ENCODE results near the gene DCXR.
"Not testable (repeated sequence)": the region's sequence is repeated elsewhere in the genome, so short reads cannot be mapped to it uniquely, and the experiment has no call there.

DCXR gene

DNA sequence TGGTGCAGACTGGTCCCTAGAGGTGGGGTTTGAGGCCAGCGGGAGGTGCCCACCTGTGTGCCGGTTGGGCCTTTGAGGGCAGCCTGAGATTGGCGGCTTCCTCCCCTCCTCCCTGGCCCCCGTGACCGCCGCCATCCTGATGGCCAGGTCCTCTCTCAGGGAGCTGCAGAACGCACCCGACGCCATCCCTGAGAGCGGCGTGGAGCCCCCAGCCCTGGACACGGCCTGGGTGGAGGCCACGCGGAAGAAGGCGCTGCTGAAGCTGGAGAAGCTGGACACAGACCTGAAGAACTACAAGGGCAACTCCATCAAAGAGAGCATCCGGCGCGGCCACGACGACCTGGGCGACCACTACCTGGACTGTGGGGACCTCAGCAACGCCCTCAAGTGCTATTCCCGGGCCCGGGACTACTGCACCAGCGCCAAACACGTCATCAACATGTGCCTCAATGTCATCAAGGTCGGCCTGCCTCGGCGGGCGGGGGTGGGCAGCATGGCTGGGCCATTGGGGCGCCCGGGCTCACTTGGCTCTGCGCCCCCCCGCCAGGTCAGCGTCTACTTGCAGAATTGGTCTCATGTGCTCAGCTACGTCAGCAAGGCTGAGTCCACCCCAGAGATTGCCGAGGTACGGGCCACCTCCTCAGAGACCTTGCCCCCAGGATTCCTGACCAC, 17.0 kb upstream of the DCXR start:
- DNase-seq: no peak

DNA sequence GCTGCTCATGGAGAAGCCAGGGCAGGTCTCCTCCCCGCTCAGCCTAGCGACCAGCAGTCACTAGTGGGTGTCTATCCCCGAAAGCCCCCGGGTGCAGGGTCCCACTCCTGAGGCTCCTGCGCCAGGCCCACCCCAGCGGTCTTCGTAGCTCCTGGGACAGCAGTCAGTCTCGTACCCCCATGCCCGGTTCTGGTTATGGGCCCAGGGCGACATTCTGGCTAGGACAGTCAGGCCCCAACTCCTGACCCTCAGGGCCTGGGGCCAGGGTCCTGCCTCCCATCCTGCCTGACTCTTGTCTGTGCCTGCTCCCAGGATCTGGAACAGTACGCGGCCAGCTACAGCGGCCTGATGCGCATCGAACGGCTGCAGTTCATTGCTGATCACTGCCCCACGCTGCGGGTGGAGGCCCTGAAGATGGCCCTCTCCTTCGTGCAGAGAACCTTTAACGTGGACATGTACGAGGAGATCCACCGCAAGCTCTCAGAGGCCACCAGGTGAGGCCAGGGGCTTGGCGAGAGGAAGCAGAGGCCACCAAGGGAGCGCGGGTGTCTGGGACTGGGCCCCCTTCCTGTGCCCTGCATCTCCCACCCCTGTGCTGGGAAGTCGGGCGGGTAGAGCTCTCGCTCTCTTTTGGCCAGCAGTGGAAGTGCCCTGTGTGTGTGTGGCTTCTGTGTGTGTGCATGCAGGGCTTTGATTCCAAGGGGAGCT, 16.2 kb upstream of the DCXR start:
- no peak for DNase-seq

DNA sequence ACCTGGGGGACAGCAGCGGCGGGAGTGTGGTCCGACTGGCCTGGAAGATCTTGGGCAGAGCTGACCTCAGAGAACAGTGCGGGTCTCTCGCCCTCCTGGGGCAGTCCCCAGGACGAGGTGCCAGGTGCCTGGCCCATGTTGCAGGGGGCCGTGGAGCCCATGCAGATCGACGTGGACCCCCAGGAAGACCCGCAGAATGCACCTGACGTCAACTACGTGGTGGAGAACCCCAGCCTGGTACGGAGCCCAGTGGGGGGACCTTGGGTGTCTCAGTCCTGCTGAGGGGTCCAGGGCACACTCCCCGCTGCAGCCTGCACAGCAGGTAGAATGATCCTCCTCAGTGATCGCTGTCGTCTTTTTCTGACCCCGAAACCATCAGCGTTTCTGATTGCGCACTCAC, 15.6 kb upstream of the DCXR start:
- DNase-seq: no peak

DNA sequence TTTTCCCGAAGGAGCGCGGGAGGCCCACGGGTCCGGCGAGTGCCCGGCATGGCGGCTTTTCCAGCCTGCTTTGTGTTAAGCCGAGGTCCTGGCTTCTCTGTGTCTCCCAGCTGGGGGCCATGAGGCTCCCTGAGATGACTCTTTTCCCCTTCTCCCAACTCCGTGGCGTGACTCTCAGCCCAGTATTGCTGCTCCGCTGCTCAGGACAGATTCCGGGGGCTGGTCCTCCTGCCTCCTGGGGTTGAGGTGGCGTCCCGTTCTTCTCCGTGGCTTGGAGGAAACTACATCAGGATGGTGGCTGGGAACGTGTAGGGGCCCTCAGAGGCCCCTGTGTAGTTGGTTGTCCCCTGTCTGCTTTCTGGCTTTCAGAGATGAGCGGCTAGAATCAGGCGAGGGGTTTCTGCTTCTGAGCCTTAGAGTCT, 15.2 kb upstream of the DCXR start:
- no peak for DNase-seq

DNA sequence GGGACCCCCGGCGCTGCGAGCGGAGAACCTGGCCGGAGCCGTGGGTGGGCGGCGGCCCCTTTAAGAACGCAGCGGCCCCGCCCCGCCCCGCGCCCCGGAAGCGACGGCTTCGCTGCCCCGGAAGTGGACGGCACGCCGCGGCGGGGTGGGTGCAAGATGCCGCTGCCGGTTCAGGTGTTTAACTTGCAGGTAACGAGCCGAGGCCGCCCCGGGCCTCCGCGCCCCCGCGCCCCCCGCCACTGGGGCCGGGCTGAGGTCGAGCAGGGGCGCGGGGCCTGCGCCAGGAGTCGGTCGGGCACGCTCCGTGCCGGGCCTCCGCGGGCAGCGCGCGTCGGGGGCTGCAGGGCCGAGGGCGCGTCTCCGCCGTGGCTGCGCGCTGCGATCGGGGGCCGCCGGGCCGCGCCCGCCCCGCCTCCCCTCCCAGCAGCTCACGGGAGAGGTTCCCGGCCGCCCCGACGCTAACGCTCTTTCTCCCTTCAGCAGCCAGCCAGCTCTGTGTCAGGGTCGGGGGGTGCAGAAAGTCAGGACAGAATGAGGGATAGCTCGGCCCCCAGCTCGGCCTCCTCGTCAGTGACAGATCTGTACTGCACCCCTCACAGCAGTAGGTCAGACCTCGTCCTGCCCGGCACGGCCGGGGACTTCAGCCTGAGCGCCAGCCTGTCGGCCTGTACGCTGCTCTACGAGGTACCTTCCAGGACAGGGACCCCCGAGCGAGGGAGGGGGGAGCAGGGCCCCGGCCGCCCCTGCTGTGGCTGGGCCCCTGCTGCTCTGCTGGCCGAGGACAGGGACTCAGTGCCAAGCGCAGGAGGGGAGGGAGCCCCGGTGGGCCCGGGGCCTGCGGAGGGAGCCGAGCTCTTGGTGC, 14.5 kb upstream of the DCXR start, which contains the start of the genes GPS1 and RFNG:
Gene GPS1 (plus strand): TSS at position 123 of the 862 bp plus-strand sequence. CDS start 34 bp downstream, at position 157.
Gene RFNG (minus strand): TSS at position 36 of the 862 bp plus-strand sequence. CDS start 45 bp downstream, outside the sequence.
- DNase-seq: peak; percentile 4

DNA sequence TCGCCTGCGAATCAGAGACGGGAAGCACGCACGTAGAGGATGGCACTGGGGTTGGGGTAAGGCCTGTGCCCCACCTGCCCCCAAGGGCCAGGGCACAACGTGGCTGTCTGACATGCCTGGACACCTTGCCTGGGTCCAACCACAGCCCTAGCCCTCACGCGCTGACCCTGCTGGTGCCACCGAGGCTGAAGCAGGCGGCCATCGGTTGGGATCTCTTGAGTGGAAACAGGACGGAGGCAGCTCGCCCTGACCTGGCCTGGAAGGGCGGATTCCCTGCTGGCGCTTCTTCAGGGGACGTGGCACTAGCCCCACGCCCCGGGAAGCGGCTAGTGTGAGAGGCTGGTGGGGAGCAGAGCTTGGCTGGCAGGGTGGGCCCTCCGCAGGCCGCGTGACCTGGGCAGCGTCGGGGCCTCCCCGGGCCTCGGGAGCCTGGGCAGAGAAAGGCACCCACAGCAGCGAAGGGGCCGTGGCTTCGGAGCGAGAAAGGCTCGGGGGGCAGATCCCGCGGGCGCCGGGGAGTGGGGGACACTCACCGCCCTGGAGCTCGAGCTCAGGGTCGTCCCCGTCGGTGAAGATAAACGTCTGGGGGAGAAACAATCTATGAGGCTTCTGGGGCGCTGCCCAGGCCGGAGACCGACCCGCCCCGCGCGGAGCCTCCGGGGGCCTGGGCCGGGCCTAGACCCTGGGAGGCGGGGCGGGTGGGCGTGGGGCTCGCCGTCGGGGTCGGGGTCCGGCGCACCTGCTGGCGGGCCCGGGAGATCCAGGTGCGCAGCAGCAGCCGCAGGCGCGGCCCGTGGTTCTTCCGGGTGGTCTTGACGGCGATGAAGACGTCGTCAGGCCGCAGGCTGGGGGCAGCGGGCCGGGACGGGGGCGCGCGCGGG, 13.5 kb upstream of the DCXR start:
- no peak for DNase-seq

DNA sequence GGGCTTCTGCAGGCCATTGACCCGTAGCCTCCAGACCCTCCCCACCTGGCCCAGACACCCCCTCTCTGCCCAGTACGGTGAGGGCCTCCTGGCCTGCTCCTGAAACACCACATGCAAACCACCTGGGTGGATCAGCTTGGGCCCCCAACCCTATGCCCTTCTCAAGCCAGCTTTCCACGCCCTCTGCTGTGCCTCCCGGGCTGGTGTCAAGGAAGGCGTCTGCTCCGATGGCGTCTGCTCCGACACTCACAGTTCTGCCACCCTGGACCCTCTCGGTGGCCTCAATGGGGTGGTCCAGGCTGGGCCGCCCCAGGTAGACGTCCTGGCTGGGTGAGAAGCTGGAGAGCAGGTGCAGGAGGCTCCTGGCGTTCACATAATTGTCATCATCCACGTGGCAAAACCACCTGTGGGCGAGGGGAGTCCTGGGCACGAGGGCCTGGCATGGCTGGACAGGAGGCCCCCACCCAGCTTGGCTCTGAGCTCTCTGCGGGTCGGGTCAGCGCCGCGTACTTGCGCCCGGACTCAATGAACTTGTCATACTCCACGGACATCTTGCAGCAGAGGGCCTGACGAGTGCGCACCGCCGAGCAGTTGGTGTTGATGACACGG, 12.8 kb upstream of the DCXR start:
- DNase-seq: no peak

DNA sequence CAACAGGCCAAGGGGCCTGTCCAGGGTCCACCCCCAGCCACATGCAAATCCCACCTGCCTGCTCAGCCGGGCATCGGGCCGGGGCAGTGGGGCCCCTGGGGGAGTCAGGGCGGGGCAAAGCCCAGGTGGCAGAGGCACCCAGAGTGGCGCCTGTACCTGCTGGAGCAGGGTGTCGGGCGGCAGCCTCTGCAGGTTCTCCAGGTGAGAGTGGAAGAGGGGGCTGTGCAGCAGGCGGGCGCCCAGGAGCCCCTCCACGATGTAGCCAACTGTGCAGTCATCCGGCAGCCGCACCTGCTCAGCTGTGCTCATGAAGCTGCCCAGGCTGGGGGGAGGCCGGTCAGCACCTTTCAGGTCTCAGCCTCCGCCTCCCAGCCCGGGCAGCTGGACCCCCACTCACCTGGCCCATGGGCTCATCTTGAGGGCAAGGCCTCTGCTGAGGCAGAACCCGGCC, 12.0 kb upstream of the DCXR start:
- DNase-seq: no peak

DNA sequence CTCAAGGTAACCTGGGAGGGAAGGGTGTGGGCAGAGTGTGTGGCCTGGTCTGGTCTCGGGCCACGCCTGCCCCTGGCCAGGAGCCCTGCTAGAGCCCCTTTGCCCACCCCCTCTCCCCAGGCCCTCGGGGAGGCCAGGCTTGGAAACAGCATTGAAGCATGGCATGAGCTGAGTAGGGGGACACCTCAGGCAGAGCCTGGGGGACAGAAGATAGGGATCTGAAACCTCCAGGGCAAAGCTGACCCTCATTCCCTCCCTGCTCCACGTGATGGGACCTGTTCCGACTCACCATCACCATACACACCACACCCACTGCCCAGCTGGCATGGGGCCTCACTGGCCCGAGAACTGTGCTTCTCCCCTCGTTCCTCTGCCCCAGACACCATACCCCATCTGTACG, 11.6 kb upstream of the DCXR start:
- no peak for DNase-seq

DNA sequence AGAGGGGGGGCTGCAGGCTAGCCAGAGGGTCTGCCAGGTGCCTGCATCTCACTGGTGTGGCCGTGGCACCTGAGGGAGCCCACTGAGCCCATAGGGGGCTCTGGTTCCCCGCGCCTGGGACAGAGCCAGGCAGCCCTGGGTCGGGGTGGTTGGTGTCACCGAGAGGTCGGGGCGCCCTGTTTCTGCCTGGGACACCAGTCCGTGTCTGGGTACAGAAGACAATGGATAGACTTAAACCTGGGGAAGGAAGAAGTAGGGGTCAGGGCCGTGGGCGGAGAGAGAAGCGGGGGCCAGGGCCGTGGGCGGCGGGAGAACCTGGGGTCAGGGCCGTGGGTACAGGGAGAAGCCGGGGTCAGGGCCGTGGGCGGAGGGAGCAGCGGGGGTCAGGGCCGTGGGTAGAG, 11.1 kb upstream of the DCXR start:
- DNase-seq: no peak

DNA sequence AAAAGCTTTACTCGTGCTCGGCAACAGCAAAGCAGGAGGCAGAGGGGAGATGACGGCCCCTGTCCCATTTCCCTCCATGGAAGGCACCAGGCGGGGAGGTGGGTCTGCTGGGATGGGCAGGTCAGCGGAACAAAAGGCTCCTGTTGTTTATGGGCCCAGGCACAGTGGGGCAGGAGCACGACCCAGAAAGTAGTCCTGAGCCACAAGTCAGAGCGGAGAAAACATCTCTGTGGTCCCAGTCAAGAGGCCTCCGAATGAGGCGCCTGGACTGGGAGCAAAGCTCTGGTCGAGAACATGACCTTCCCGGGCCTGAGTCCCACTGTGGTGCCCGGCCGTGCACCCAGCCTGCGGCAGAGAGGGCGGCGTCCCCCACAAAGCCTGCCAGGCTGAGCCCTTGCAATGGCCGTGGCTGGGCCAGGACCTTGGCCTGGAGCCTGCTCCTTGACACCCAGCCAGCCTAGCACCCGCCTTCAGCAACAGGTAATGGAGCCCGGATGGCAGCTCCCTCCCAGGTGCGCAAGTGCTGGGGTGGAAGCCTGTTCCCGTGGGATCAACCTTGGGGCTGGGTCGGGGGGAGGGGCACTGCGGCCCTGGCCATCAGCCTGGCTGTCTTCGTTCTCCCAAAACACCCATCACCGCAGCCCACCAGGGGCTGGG, 10.5 kb upstream of the DCXR start:
- no peak for DNase-seq

DNA sequence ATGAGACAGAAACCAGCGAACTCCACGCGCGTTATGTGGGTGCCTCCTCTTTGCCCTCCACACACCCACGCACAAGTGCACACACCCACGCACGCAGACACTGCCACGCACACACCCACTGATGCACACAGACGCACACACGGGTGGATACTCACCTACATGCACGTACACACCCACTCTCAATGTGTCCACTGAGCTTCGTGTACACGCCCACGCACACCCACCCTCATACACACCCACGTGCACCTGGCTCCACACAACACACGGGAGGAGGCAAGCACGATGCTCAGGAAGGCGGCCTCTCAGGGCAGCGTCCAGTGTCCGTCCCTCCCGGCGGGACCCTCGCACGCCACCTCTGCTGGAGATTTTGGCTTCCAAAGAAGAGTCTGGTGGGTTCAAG, 9.9 kb upstream of the DCXR start:
- no peak for DNase-seq

DNA sequence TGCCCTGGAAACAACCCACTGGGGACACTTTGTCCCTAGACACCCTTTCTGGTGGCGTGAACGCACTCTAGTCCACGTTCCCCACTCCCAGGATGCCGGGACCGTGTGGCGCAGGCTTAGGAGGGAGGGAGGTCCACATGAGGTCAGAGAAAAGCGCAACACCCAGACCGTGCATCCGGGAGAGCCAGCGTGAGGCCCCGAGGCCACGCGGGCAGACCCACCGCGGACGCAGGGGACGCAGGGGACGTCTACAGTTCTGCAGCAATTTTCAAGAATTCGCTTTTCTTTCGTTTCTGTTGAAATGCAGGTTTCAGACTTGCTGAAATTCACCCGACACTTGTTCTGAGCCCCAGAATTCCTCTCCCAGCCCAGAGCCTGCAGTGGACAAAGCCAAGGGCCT, 9.4 kb upstream of the DCXR start:
- no peak for DNase-seq

DNA sequence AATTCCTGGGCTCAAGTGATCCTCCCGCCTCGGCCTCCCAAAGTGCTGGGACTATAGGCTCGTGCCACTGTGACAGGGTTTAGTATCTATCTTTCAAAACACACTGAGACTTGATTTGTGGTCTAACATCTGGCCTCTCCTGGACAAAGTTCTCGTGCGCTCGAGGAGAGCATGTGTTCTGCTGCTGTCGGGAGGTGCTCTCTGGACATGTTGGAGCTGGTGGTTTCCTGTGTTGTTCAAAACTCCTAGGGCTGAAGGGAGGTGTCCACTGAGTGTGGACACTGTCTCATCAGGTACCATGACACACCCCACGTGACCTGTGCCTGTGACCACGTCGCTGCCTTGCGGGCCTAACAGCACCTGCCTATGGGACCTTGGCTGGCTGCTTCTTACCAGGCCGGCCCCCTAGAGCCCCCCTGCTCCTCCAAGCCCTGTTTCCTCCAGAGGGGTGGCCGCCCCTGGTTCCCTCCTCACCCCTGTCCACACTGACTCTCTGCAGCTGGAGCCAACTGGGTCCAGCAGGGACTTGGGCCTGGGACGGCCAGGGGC, 8.5 kb upstream of the DCXR start:
- DNase-seq: no peak

DNA sequence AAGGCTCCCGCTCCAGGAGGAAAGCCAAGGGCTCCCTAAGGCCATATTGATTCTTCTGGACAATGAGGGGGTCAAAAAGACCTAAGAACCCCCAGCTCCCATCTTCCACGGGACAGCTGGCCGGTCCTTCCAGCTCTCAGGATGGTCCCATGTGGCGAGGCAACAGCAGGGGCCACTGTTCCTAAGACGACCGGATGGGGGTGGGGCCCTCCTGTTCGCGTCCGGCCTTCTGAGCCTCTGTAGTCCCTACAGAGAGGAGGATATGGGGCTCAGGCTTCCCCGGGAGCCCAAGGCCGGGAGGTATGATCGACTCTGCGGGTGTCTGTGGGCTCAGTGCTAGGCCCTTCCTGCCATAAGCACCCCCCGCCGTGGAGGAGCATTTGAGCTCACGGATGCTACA, 6.0 kb upstream of the DCXR start:
- DNase-seq: no peak

DNA sequence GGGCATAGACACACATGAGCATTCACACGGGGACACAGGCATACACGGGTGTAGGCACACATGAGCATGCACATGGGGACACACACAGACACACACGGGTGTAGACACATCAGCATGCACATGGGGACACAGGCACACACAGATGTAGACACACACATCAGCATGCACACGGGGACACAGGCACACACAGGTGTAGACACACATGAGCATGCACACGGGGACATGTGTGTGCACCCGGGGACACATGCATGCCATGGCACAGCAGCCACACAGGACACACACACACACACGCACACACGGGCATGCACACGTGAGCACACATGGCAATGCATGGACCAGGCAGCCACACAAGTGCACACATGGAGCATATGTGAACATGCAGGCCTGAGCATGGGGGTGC, 5.2 kb upstream of the DCXR start:
- DNase-seq: no peak

DNA sequence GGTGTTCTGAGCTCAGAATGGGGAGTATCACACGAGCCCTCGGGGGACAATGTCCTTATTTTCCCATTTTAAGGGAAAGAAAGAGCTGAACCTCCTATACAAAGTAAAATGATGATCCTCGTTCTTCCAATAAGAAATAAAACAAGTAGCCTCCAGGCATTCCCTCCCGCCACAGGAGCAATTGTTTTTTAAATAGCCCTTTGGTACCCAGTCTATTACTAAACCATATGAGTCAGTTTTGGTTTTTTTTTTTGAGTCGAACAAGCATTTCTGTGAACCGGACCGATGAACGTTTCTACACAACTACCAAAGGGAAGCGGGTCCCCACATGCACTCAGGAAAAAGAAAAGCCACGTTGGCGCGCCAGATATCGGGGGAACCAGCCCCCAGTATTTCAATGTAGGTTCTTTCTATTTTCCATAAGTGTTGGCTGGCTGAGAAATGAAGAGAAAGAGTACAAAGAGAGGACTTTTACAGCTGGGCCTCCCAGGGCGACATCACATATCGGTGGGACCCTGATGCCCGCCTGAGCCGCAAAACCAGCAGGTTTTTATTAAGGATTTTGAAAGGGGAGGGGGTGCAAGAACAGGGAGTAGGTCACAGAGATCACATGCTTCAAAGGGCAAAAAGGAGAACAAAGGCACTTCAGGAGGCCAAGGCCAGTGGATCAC, 3.8 kb upstream of the DCXR start:
- DNase-seq: no peak

DNA sequence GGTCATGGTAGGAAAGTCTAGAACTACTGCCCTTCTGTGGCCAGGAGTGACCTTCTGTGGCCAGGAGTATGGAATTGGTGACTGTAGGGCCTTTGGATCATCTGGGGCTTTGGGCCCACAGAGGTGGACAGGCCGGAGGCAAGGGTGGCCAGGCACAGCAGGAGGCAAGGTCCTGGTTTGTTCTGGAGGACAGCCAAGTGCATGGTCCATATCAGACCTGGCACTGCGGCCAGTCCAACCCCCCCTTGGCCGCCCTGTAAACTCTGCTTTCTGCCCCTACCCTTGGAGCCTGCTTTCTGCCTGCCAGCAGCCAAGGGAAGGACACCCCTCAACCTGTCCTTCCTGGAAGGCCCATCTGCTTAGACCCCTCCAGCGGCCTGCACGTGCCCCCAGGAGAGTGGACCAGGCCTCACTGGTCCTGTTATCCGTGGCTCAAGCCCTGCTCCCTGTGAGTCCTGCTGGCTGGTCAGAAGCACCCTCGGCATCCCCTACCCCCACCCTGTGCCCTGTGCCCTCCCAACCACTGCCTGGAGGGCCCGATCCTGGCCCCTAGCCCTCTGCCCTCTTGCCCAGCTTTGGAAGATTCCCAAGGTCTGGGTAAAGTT, 2.3 kb upstream of the DCXR start:
- DNase-seq: no peak

DNA sequence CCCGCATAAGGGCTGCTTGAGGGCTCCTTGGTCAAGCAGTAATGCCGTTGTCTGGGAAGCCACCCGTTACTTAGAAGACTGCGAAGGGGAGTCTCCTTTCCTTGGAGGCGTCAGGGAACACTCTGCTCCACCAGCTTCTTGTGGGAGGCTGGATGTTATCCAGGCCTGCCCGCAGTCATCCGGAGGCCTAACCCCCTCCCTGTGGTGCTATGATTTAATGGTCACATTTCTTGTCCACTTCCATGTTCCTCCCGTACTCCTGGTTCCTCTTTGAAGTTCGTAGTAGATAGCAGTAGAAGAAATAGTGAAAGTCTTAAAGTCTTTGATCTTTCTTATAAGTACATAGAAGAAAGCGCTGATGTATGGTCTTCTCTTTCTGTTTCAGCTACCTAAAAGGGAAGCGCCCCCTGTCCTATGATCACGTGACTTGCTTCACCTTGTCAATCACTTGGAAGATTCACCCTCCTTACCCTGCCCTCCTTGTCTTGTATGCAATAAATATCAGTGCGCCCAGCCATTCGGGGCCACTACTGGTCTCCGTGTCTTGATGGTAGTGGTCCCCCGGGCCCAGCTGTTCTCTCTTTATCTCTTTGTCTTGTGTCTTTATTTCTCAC, 1.4 kb upstream of the DCXR start:
- DNase-seq: not testable (repeated sequence)

DNA sequence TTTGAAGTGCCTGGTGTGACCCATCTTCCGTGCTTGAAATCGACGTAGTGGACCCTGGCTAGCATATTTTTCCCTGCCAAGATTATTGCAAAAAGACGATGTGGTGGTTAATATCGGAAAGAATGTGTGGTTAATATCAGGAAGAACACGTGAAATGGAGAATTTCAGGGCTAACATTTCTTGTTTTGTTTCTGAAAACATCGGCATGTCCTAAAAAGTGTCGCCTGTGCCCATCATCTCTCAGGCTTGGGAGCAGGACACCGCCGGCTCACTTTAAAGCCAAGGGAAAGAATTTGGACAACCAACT, 345 bp upstream of the DCXR start:
- DNase-seq: no peak
